OCI-LY1 (cell line): ENCODE results near the gene BMPER.

Source experiments
- CTCF ChIP-seq: fragments of 200-600 bp; sonication (generic), shearing (Covaris generic); IDR thresholded peaks from 2 replicates; pipeline ENCODE4 v1.5.1; 2017; ENCODE audit warnings: mild to moderate bottlenecking, antibody characterized with exemption, low read length, moderate library complexity, mixed read lengths
- EZH2 ChIP-seq: fragments of 200-600 bp; sonication (generic), shearing (Covaris generic); IDR thresholded peaks from 2 replicates; pipeline ENCODE4 v1.8.0; 2017; ENCODE audit warnings: borderline replicate concordance, mixed run types, mild to moderate bottlenecking, antibody characterized with exemption, low read length, moderate library complexity, mixed read lengths

GRCh38 chr7:34123316-34123715 is 218.0 kb downstream of the BMPER start:
- TF ChIP-seq CTCF, result no peak
- TF ChIP-seq EZH2, result no peak
